Tibial nerve (tissue), 4 donors: Measurements from ENCODE around the gene ARHGEF37. TPM values are rescaled to one million over a fixed set of nuclear protein-coding genes. Genes with fewer than 3 reads are reported as not detected.

Experiments used
- DNase-seq, 2 donors: peaks; one replicate each; pipeline ENCODE4 v3.0.0-alpha.2; 2019; ENCODE audit warnings: low spot score in 2 of 2
- H3K27ac ChIP-seq, 4 donors: fragments of 200-600 bp; sonication (generic) in 3 of 4; one replicate each; pipeline ENCODE4 v1.5.1; 2017 to 2019; ENCODE audit warnings: mild to moderate bottlenecking in 1 of 4
- H3K27me3 ChIP-seq, 2 donors: fragments of 200-600 bp; sonication (generic) in 1 of 2; one replicate each; pipeline versions ENCODE4 v1.5.1 to v1.6.0; 2017 to 2019
- H3K36me3 ChIP-seq, 3 donors: fragments of 200-600 bp; sonication (generic); one replicate each; pipeline ENCODE4 v1.5.1; 2018 to 2019
- H3K4me1 ChIP-seq, 4 donors: fragments of 200-600 bp; sonication (generic) in 3 of 4; one replicate each; pipeline ENCODE4 v1.5.1; 2017 to 2019
- H3K4me3 ChIP-seq, 4 donors: fragments of 200-600 bp; sonication (generic) in 3 of 4; one replicate each; pipeline ENCODE4 v1.5.1; 2017 to 2019; ENCODE audit warnings: mild to moderate bottlenecking in 1 of 4, moderate library complexity in 1 of 4
- H3K9me3 ChIP-seq, 4 donors: fragments of 200-600 bp; sonication (generic) in 3 of 4; one replicate each; pipeline ENCODE4 v1.5.1; 2017 to 2019
- CTCF ChIP-seq, 5 experiments: fragments of 200-600 bp in 3 of 5; fragments of 450-650 bp in 2 of 5; sonication (generic) in 3 of 5; IDR thresholded peaks; one replicate each; pipeline ENCODE4 v1.5.1; 2016 to 2019; ENCODE audit warnings: antibody characterized with exemption in 5 of 5, mild to moderate bottlenecking in 3 of 5, moderate library complexity in 2 of 5
- EP300 ChIP-seq, 2 donors: sonication (generic); formaldehyde crosslinking; IDR thresholded peaks; one replicate each; pipeline ENCODE4 v1.6.1; 2017; ENCODE audit warnings: antibody characterized with exemption in 2 of 2, mild to moderate bottlenecking in 1 of 2
- POLR2A ChIP-seq, 2 donors: fragments of 450-650 bp; IDR thresholded peaks; one replicate each; pipeline ENCODE4 v1.6.1; 2017; ENCODE audit warnings: antibody characterized with exemption in 2 of 2, mild to moderate bottlenecking in 2 of 2, moderate library complexity in 2 of 2
- WGBS, 2 donors: methylation state at CpG; one replicate each; pipeline ENCODE4 v1.1.5; 2018; 5-methylcytosine and 5-hydroxymethylcytosine counted together
- total RNA-seq, 4 donors: library from RNA; depleted of rRNA; stranded (reverse); fragments of >200 nt; gene quantifications; one replicate each; pipeline ENCODE4 v1.1.0, GENCODE V29; 2016

The ARHGEF37 gene
- total RNA-seq, 4 donors from 2014 or later = 28.8 to 73.7 (median 62.7) TPM

- WGBS, 2 donors = 78 to 90% methylated on average over 3 of the region's 3 CpGs
- no peaks in the 10 kb centered on the region for H3K36me3 ChIP-seq
- H3K4me1 ChIP-seq = peaks cover 0 to 17% (median 3%) of the 10 kb centered on the region in 4 donors
- H3K9me3 ChIP-seq = no peaks in the 10 kb centered on the region
- H3K4me3 ChIP-seq = no peak overlapping the region
- H3K27me3 ChIP-seq = no peaks in the 10 kb centered on the region
- DNase-seq = no peak
- H3K27ac ChIP-seq = no peak overlapping the region
- TF ChIP-seq CTCF (IDR thresholded peaks at IDR 0.05) (no peak), POLR2A (IDR thresholded peaks at IDR 0.05) (no peak), EP300 (IDR thresholded peaks at IDR 0.05) (no peak)
These were observed 5.3 kb upstream of the ARHGEF37 start for GRCh38 chr5:149576021-149576420.

- WGBS, 2 donors = 70 to 82% methylated on average over 5 of the region's 5 CpGs
- TF ChIP-seq EP300 (IDR thresholded peaks at IDR 0.05) (no peak), POLR2A (IDR thresholded peaks at IDR 0.05) (no peak), CTCF (IDR thresholded peaks at IDR 0.05) (no peak)
- H3K4me1 ChIP-seq = peaks cover 0 to 20% (median 11%) of the 10 kb centered on the region in 4 donors
- H3K9me3 ChIP-seq = no peaks in the 10 kb centered on the region
- no peak overlapping the region for H3K27ac ChIP-seq
- H3K27me3 ChIP-seq = no peaks in the 10 kb centered on the region
- no peak for DNase-seq
- H3K36me3 ChIP-seq = no peaks in the 10 kb centered on the region
- H3K4me3 ChIP-seq = no peak overlapping the region
These were observed 2.4 kb upstream of the ARHGEF37 start for GRCh38 chr5:149578896-149579295.

- TF ChIP-seq POLR2A (IDR thresholded peaks at IDR 0.05) (no peak), CTCF (IDR thresholded peaks at IDR 0.05) (no peak), EP300 (IDR thresholded peaks at IDR 0.05) (no peak)
- H3K4me3 ChIP-seq = peak overlapping the region; percentile 50 to 71 (median 52)
- no peak for DNase-seq
- no peaks in the 10 kb centered on the region for H3K36me3 ChIP-seq
- peak overlapping the region; percentile 77 to 94 (median 84) for H3K27ac ChIP-seq
- WGBS, 2 donors = 39 to 40% methylated on average over 10 of the region's 10 CpGs
- H3K27me3 ChIP-seq = no peaks in the 10 kb centered on the region
- H3K4me1 ChIP-seq = peaks cover 4 to 39% (median 19%) of the 10 kb centered on the region in 4 donors
- no peaks in the 10 kb centered on the region for H3K9me3 ChIP-seq
These were observed 498 bp upstream of the ARHGEF37 start for GRCh38 chr5:149580808-149581191.

- peak overlapping the region; percentile 50 to 71 (median 52) for H3K4me3 ChIP-seq
- peaks cover 4 to 50% (median 24%) of the 10 kb centered on the region in 4 donors for H3K4me1 ChIP-seq
- no peak for TF ChIP-seq POLR2A (IDR thresholded peaks at IDR 0.05)
- no peak for TF ChIP-seq CTCF (IDR thresholded peaks at IDR 0.05)
- peak overlapping the region; percentile 77 to 94 (median 84) for H3K27ac ChIP-seq
- H3K36me3 ChIP-seq = no peaks in the 10 kb centered on the region
- no peaks in the 10 kb centered on the region for H3K9me3 ChIP-seq
- no peaks in the 10 kb centered on the region for H3K27me3 ChIP-seq
- 14 to 16% methylated on average over 9 of the region's 9 CpGs for whole genome bisulfite sequencing, 2 donors
- no peak for DNase-seq
These were observed 852 bp downstream of the ARHGEF37 start for GRCh38 chr5:149581931-149582768.

- Histone ChIP-seq H3K27ac (peak overlapping the region; percentile 77 to 94 (median 84)), H3K9me3 (no peaks in the 10 kb centered on the region), H3K27me3 (no peaks in the 10 kb centered on the region), H3K4me3 (peak overlapping the region in 1 of 4 donors; percentile 23), H3K36me3 (no peaks in the 10 kb centered on the region), H3K4me1 (peaks cover 4 to 61% (median 25%) of the 10 kb centered on the region in 4 donors)
- WGBS, 2 donors = 46 to 56% methylated on average over 1 of the region's 1 CpG
- peak in 1 of 2 donors; percentile 37 for DNase-seq
- TF ChIP-seq CTCF (IDR thresholded peaks at IDR 0.05) (no peak), POLR2A (IDR thresholded peaks at IDR 0.05) (peak in 1 of 2 donors; percentile 40), EP300 (IDR thresholded peaks at IDR 0.05) (peak; percentile 45 to 77)
These were observed 2.1 kb downstream of the ARHGEF37 start for GRCh38 chr5:149583394-149583793.
